Lung (tissue), 12 donors: ENCODE measurements around the gene CAMK2G. TPM values are rescaled to one million over a fixed set of nuclear protein-coding genes. Genes with fewer than 3 reads are reported as not detected.

ENCODE experiments used
- ATAC-seq: fragments of 200-7000 bp; cut with Tn5 transposase; one replicate; pipeline ENCODE4 v1.9.1; 2020; ENCODE audit warnings: moderate number of reproducible peaks; ENCODE audit not compliant: insufficient read depth, low FRiP score
- DNase-seq, 3 donors: peaks; one replicate each; pipeline ENCODE4 v3.0.0-alpha.2; 2013 to 2017
- H3K27ac ChIP-seq, 2 donors: one replicate each; pipeline ENCODE4 v1.5.1; 2013; ENCODE audit warnings: mild to moderate bottlenecking in 2 of 2, moderate library complexity in 2 of 2, control low read depth in 1 of 2, inconsistent platforms in 1 of 2, low read depth in 1 of 2, low read length in 1 of 2
- H3K27me3 ChIP-seq, 3 donors: one replicate each; pipeline ENCODE4 v1.5.1; 2013; ENCODE audit warnings: low read length in 2 of 3; ENCODE audit not compliant: control insufficient read depth in 3 of 3, insufficient read depth in 3 of 3
- H3K36me3 ChIP-seq, 4 donors: one replicate each; pipeline ENCODE4 v1.5.1; 2013; ENCODE audit warnings: low read length in 4 of 4, mild to moderate bottlenecking in 1 of 4, moderate library complexity in 1 of 4; ENCODE audit not compliant: control insufficient read depth in 4 of 4, insufficient read depth in 4 of 4
- H3K4me1 ChIP-seq, 5 donors: one replicate each; pipeline ENCODE4 v1.5.1; 2013; ENCODE audit warnings: low read length in 5 of 5, mild to moderate bottlenecking in 2 of 5, moderate library complexity in 1 of 5; ENCODE audit not compliant: control insufficient read depth in 5 of 5, insufficient read depth in 5 of 5
- H3K4me3 ChIP-seq: one replicate; pipeline ENCODE4 v1.5.1; 2013; ENCODE audit warnings: mild to moderate bottlenecking, control low read depth, moderate library complexity
- H3K9ac ChIP-seq, 2 donors: one replicate each; pipeline ENCODE4 v1.5.1; 2013; ENCODE audit warnings: low read length in 2 of 2, control low read depth in 1 of 2; ENCODE audit not compliant: insufficient read depth in 1 of 2
- H3K9me3 ChIP-seq, 4 donors: one replicate each; pipeline ENCODE4 v1.5.1; 2013; ENCODE audit warnings: low read length in 3 of 4, mild to moderate bottlenecking in 1 of 4, moderate library complexity in 1 of 4; ENCODE audit not compliant: control insufficient read depth in 4 of 4, insufficient read depth in 3 of 4
- WGBS, 2 donors: extraction: QIAGEN DNeasy Blood & Tissue Kit; methylation state at CpG; one replicate each; pipeline ENCODE4 v1.1.7; 2013; 5-methylcytosine and 5-hydroxymethylcytosine counted together
- polyA plus RNA-seq, 2 donors: library from polyadenylated mRNA; stranded (reverse); fragments of 200-250 nt; gene quantifications; one replicate each; pipeline ENCODE4 v1.2.1, GENCODE V29; 2013
- total RNA-seq, 2 donors: library from RNA; depleted of rRNA in 1 of 2; stranded (reverse); fragments of >200 nt in 1 of 2; gene quantifications; one replicate each; pipeline ENCODE4 v1.2.1, GENCODE V29; 2014 to 2021
- TF ChIP-seq, protein P1 (sequence below): IDR thresholded peaks from 2 replicates; pipeline ENCODE4 v1.5.1; 2012; ENCODE audit warnings: mild to moderate bottlenecking; ENCODE audit errors: control extremely low read depth, extremely low read depth
- donor health status: control.
- donor health status: control.
- donor health status: Bipolar disorder and iron deficiency.
- donor health status: healthy.
- donor health status: DM: yes; HTN: yes; CAD: no.

Gene CAMK2G
- total and polyA plus RNA-seq, 4 donors = 15.8 to 41.1 (median 29.0) TPM

DNA sequence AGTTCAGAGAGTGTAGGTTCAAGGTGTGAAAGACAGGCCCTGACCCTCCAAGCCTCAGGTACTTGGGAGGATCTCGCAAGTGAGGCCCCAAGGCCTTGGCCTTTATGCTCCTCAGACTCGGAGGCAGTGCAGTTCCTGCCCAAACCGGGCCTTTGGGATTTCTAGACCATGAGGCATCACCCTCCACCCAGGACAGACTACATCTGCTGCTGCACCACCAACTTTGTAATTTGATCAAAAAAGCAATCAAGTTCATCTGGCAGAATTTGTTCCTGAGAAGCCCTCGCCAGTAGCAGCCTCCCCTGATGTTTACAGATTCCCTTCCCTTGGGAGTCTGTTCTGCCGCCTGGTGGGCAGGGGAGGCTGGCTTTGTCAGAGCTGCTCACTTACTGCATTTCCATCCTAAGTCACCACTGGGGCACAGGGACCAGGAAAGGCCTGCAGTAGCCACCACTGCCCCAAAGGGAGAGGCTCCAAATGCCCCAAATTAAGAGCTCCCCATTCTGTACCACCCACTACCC lies 2.1 kb downstream of the CAMK2G start:
- DNase-seq (no peak), ATAC-seq (no peak)
- H3K27me3 ChIP-seq = no peaks in the 10 kb centered on the region
- no peak overlapping the region for H3K9ac ChIP-seq
- no peak overlapping the region for H3K4me3 ChIP-seq
- H3K27ac ChIP-seq = peak overlapping the region in 1 of 2 donors; percentile 55
- peaks cover 0 to 17% (median 12%) of the 10 kb centered on the region in 5 donors for H3K4me1 ChIP-seq
- WGBS, 2 donors = 62 to 81% methylated on average over 5 of the region's 5 CpGs
- peaks cover 0 to 20% (median 4%) of the 10 kb centered on the region in 4 donors for H3K36me3 ChIP-seq
- TF ChIP-seq, protein P1, sequence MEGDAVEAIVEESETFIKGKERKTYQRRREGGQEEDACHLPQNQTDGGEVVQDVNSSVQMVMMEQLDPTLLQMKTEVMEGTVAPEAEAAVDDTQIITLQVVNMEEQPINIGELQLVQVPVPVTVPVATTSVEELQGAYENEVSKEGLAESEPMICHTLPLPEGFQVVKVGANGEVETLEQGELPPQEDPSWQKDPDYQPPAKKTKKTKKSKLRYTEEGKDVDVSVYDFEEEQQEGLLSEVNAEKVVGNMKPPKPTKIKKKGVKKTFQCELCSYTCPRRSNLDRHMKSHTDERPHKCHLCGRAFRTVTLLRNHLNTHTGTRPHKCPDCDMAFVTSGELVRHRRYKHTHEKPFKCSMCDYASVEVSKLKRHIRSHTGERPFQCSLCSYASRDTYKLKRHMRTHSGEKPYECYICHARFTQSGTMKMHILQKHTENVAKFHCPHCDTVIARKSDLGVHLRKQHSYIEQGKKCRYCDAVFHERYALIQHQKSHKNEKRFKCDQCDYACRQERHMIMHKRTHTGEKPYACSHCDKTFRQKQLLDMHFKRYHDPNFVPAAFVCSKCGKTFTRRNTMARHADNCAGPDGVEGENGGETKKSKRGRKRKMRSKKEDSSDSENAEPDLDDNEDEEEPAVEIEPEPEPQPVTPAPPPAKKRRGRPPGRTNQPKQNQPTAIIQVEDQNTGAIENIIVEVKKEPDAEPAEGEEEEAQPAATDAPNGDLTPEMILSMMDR = no peak
- H3K9me3 ChIP-seq = peaks cover 0 to 2% (median 0%) of the 10 kb centered on the region in 4 donors

- Histone ChIP-seq H3K9me3 (peaks cover 0 to 2% (median 0%) of the 10 kb centered on the region in 4 donors), H3K27me3 (no peaks in the 10 kb centered on the region), H3K4me1 (peaks cover 0 to 21% (median 12%) of the 10 kb centered on the region in 5 donors), H3K27ac (peak overlapping the region in 1 of 2 donors; percentile 46), H3K4me3 (no peak overlapping the region), H3K36me3 (peaks cover 0 to 20% (median 4%) of the 10 kb centered on the region in 4 donors), H3K9ac (no peak overlapping the region)
- WGBS, 2 donors = 73 to 88% methylated on average over 8 of the region's 8 CpGs
- ATAC-seq (no peak), DNase-seq (no peak)
- TF ChIP-seq, protein P1 = no peak
Measured at GRCh38 chr10:73871295-73872189, 2.8 kb downstream of the CAMK2G start.

DNA sequence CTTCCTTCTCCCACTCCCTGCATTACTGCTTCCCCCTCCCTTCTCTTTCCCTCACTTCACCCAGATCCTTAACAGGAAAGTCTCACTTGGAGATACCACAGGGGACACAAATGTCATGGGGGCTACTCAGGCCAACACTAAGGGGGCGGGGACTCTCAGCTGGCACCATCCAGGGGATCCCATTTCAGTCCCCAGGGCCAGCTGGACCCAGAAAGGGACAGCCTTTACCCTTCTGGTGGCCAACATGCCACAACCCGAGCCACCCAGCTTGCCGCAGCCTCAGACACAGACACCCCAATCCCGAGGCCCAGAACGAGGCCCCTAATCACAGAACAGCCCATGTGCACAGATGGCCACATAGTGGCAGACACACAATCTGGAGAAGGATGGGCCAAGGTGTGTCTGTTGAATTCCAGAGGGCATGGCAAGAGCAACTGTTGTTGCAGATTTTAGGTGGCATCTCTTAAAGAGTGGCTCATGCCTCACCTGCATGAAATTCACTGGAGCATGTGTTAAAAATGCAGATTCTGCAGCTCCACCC lies 5.6 kb downstream of the CAMK2G start:
- Histone ChIP-seq H3K9me3 (peaks cover 0 to 2% (median 0%) of the 10 kb centered on the region in 4 donors), H3K4me1 (peaks cover 0 to 36% (median 5%) of the 10 kb centered on the region in 5 donors), H3K27ac (peak overlapping the region in 1 of 2 donors; percentile 49), H3K9ac (no peak overlapping the region), H3K4me3 (no peak overlapping the region), H3K36me3 (peaks cover 0 to 23% (median 5%) of the 10 kb centered on the region in 4 donors), H3K27me3 (no peaks in the 10 kb centered on the region)
- TF ChIP-seq, protein P1 = no peak
- DNase-seq (no peak), ATAC-seq (no peak)
- 89 to 92% methylated on average over 5 of the region's 5 CpGs for WGBS, 2 donors
